ENCODE data around the gene LSM5.

- TF ChIP-seq CTCF (IDR thresholded peaks at IDR 0.05) (no peak), POLR2AphosphoS5 (IDR thresholded peaks at IDR 0.05) (no peak)
Observed at GRCh38 chr7:32500922-32501341, 10.8 kb upstream of the LSM5 start.

All from prostate gland (tissue), 2 donors.